ENCODE data around the gene NLGN4Y.

NLGN4Y gene

GRCh38 chrY:14741596-14741995, 217.3 kb downstream of the NLGN4Y start:
- no peak overlapping the region for H3K9ac ChIP-seq (ENCODE audit: insufficient read length)
- H3K27ac ChIP-seq = no peak overlapping the region
- TF ChIP-seq FOXP2 (optimal IDR thresholded peaks at IDR 0.05; ENCODE audit: control extremely low read depth, extremely low read length, insufficient read depth) = no peak
- no peak for TF ChIP-seq EZH2 (IDR thresholded peaks at IDR 0.05)
- no peak for TF ChIP-seq POLR2AphosphoS5 (IDR thresholded peaks at IDR 0.05; ENCODE audit: borderline replicate concordance, low read depth, low read length)
- H3K9me3 ChIP-seq (ENCODE audit: low read depth, low read length) = no peaks in the 10 kb centered on the region
- DNase-seq (ENCODE audit: low read depth, low spot score) = no peak
- H3K4me3 ChIP-seq = no peak overlapping the region
- H3K36me3 ChIP-seq (ENCODE audit: insufficient read depth, low read length) = no peaks in the 10 kb centered on the region

- TF ChIP-seq EZH2 (IDR thresholded peaks at IDR 0.05) (no peak), FOXP2 (optimal IDR thresholded peaks at IDR 0.05; ENCODE audit: control extremely low read depth, extremely low read length, insufficient read depth) (no peak), POLR2AphosphoS5 (IDR thresholded peaks at IDR 0.05; ENCODE audit: borderline replicate concordance, low read depth, low read length) (no peak)
- Histone ChIP-seq H3K36me3 (ENCODE audit: insufficient read depth, low read length) (no peaks in the 10 kb centered on the region), H3K9ac (ENCODE audit: insufficient read length) (no peak overlapping the region), H3K4me3 (no peak overlapping the region), H3K9me3 (ENCODE audit: low read depth, low read length) (no peaks in the 10 kb centered on the region), H3K27ac (no peak overlapping the region)
- DNase-seq (ENCODE audit: low read depth, low spot score) = no peak
Observed at GRCh38 chrY:14748329-14748728, 224.0 kb downstream of the NLGN4Y start.

GRCh38 chrY:14755571-14755970, 231.2 kb downstream of the NLGN4Y start:
- no peak overlapping the region for H3K4me3 ChIP-seq
- no peaks in the 10 kb centered on the region for H3K9me3 ChIP-seq (ENCODE audit: low read depth, low read length)
- TF ChIP-seq EZH2 (IDR thresholded peaks at IDR 0.05) (no peak), FOXP2 (optimal IDR thresholded peaks at IDR 0.05; ENCODE audit: control extremely low read depth, extremely low read length, insufficient read depth) (no peak), POLR2AphosphoS5 (IDR thresholded peaks at IDR 0.05; ENCODE audit: borderline replicate concordance, low read depth, low read length) (no peak)
- H3K27ac ChIP-seq = no peak overlapping the region
- DNase-seq (ENCODE audit: low read depth, low spot score) = no peak
- no peak overlapping the region for H3K9ac ChIP-seq (ENCODE audit: insufficient read length)
- H3K36me3 ChIP-seq (ENCODE audit: insufficient read depth, low read length) = no peaks in the 10 kb centered on the region

- H3K27ac ChIP-seq = no peak overlapping the region
- DNase-seq (ENCODE audit: low read depth, low spot score) = no peak
- H3K9me3 ChIP-seq (ENCODE audit: low read depth, low read length) = no peaks in the 10 kb centered on the region
- H3K36me3 ChIP-seq (ENCODE audit: insufficient read depth, low read length) = no peaks in the 10 kb centered on the region
- TF ChIP-seq POLR2AphosphoS5 (IDR thresholded peaks at IDR 0.05; ENCODE audit: borderline replicate concordance, low read depth, low read length) = no peak
- no peak for TF ChIP-seq FOXP2 (optimal IDR thresholded peaks at IDR 0.05; ENCODE audit: control extremely low read depth, extremely low read length, insufficient read depth)
- TF ChIP-seq EZH2 (IDR thresholded peaks at IDR 0.05) = no peak
- no peak overlapping the region for H3K4me3 ChIP-seq
- no peak overlapping the region for H3K9ac ChIP-seq (ENCODE audit: insufficient read length)
Observed at GRCh38 chrY:14762903-14763302, 238.6 kb downstream of the NLGN4Y start.

- DNase-seq (ENCODE audit: low read depth, low spot score) = no peak
- H3K9me3 ChIP-seq (ENCODE audit: low read depth, low read length) = no peaks in the 10 kb centered on the region
Observed at GRCh38 chrY:14763600-14763999, 239.3 kb downstream of the NLGN4Y start.

GRCh38 chrY:14778208-14778607, 253.9 kb downstream of the NLGN4Y start:
- Histone ChIP-seq H3K9ac (ENCODE audit: insufficient read length) (no peak overlapping the region), H3K9me3 (ENCODE audit: low read depth, low read length) (no peaks in the 10 kb centered on the region), H3K27ac (no peak overlapping the region), H3K4me3 (no peak overlapping the region), H3K36me3 (ENCODE audit: insufficient read depth, low read length) (no peaks in the 10 kb centered on the region)
- no peak for DNase-seq (ENCODE audit: low read depth, low spot score)
- TF ChIP-seq EZH2 (IDR thresholded peaks at IDR 0.05) (no peak), POLR2AphosphoS5 (IDR thresholded peaks at IDR 0.05; ENCODE audit: borderline replicate concordance, low read depth, low read length) (no peak), FOXP2 (optimal IDR thresholded peaks at IDR 0.05; ENCODE audit: control extremely low read depth, extremely low read length, insufficient read depth) (no peak)

More at GRCh38 chrY:14763600-14763999, 239.3 kb downstream of the NLGN4Y start:
- TF ChIP-seq FOXP2 (optimal IDR thresholded peaks at IDR 0.05; ENCODE audit: control extremely low read depth, extremely low read length, insufficient read depth) (no peak), POLR2AphosphoS5 (IDR thresholded peaks at IDR 0.05; ENCODE audit: borderline replicate concordance, low read depth, low read length) (no peak), EZH2 (IDR thresholded peaks at IDR 0.05) (no peak)
- no peak overlapping the region for H3K9ac ChIP-seq (ENCODE audit: insufficient read length)
- H3K4me3 ChIP-seq = no peak overlapping the region
- no peaks in the 10 kb centered on the region for H3K36me3 ChIP-seq (ENCODE audit: insufficient read depth, low read length)
- H3K27ac ChIP-seq = no peak overlapping the region

- H3K27ac ChIP-seq = no peak overlapping the region
- no peaks in the 10 kb centered on the region for H3K9me3 ChIP-seq (ENCODE audit: low read depth, low read length)
- H3K9ac ChIP-seq (ENCODE audit: insufficient read length) = no peak overlapping the region
- no peak overlapping the region for H3K4me3 ChIP-seq
- H3K36me3 ChIP-seq (ENCODE audit: insufficient read depth, low read length) = no peaks in the 10 kb centered on the region
- TF ChIP-seq POLR2AphosphoS5 (IDR thresholded peaks at IDR 0.05; ENCODE audit: borderline replicate concordance, low read depth, low read length) = no peak
- TF ChIP-seq FOXP2 (optimal IDR thresholded peaks at IDR 0.05; ENCODE audit: control extremely low read depth, extremely low read length, insufficient read depth) = no peak
- TF ChIP-seq EZH2 (IDR thresholded peaks at IDR 0.05) = no peak
- DNase-seq (ENCODE audit: low read depth, low spot score) = no peak
Observed at GRCh38 chrY:14793104-14793503, 268.8 kb downstream of the NLGN4Y start.

- Histone ChIP-seq H3K27ac (no peak overlapping the region), H3K9me3 (ENCODE audit: low read depth, low read length) (no peaks in the 10 kb centered on the region), H3K36me3 (ENCODE audit: insufficient read depth, low read length) (no peaks in the 10 kb centered on the region), H3K4me3 (no peak overlapping the region), H3K9ac (ENCODE audit: insufficient read length) (no peak overlapping the region)
- no peak for DNase-seq (ENCODE audit: low read depth, low spot score)
- TF ChIP-seq EZH2 (IDR thresholded peaks at IDR 0.05) (no peak), FOXP2 (optimal IDR thresholded peaks at IDR 0.05; ENCODE audit: control extremely low read depth, extremely low read length, insufficient read depth) (no peak), POLR2AphosphoS5 (IDR thresholded peaks at IDR 0.05; ENCODE audit: borderline replicate concordance, low read depth, low read length) (no peak)
Observed at GRCh38 chrY:14793674-14794073, 269.3 kb downstream of the NLGN4Y start.

GRCh38 chrY:14798010-14798409, 273.7 kb downstream of the NLGN4Y start:
- no peak overlapping the region for H3K9ac ChIP-seq (ENCODE audit: insufficient read length)
- H3K27ac ChIP-seq = no peak overlapping the region
- TF ChIP-seq EZH2 (IDR thresholded peaks at IDR 0.05) = no peak
- TF ChIP-seq FOXP2 (optimal IDR thresholded peaks at IDR 0.05; ENCODE audit: control extremely low read depth, extremely low read length, insufficient read depth) = no peak
- TF ChIP-seq POLR2AphosphoS5 (IDR thresholded peaks at IDR 0.05; ENCODE audit: borderline replicate concordance, low read depth, low read length) = no peak
- no peaks in the 10 kb centered on the region for H3K36me3 ChIP-seq (ENCODE audit: insufficient read depth, low read length)
- no peaks in the 10 kb centered on the region for H3K9me3 ChIP-seq (ENCODE audit: low read depth, low read length)
- DNase-seq (ENCODE audit: low read depth, low spot score) = no peak
- H3K4me3 ChIP-seq = no peak overlapping the region

All from SK-N-MC (cell line).